Measurements from ENCODE around the gene RAB31. TPM values are rescaled to one million over a fixed set of nuclear protein-coding genes. Genes with fewer than 3 reads are reported as not detected.
"Not testable (repeated sequence)": the region's sequence is repeated elsewhere in the genome, so short reads cannot be mapped to it uniquely, and the experiment has no call there.

Gene RAB31
- total RNA-seq, 1 donor from 2014 or later, result 31.2 TPM

GRCh38 chr18:9764011-9764481, 55.9 kb downstream of the RAB31 start:
- no peak for TF ChIP-seq CTCF (conservative IDR thresholded peaks at IDR 0.05; ENCODE audit: low read depth, low read length)
- no peak for DNase-seq (ENCODE audit: low read depth)
- no peak overlapping the region for H3K4me3 ChIP-seq (ENCODE audit: low read depth, low read length)

- no peak overlapping the region for H3K4me3 ChIP-seq (ENCODE audit: low read depth, low read length)
- no peak for DNase-seq (ENCODE audit: low read depth)
- TF ChIP-seq CTCF (conservative IDR thresholded peaks at IDR 0.05; ENCODE audit: low read depth, low read length), result no peak
Measured at GRCh38 chr18:9765501-9765900, 57.4 kb downstream of the RAB31 start.

DNA sequence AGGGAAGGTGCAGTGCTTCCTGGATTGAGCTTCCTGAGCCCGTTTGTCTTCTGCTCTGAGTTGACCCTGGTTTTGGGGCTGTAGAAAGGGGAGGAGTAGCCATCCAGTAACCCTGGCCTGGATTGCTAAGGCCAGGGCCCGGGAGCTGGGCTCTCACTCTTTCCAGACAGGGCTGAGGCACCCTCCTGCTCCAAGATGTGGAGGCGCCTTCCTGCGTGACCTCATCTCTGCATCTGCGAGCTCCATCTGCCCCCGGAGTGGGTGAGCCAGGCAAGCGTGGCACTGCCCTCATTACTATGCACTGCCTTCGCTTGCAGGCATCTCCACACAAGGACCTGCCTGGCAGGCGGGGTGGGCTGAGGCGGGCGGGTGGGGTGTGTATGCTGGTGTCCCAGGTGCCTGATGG, 58.0 kb downstream of the RAB31 start:
- TF ChIP-seq CTCF (conservative IDR thresholded peaks at IDR 0.05; ENCODE audit: low read depth, low read length), result no peak
- no peak overlapping the region for H3K4me3 ChIP-seq (ENCODE audit: low read depth, low read length)
- no peak for DNase-seq (ENCODE audit: low read depth)

DNA sequence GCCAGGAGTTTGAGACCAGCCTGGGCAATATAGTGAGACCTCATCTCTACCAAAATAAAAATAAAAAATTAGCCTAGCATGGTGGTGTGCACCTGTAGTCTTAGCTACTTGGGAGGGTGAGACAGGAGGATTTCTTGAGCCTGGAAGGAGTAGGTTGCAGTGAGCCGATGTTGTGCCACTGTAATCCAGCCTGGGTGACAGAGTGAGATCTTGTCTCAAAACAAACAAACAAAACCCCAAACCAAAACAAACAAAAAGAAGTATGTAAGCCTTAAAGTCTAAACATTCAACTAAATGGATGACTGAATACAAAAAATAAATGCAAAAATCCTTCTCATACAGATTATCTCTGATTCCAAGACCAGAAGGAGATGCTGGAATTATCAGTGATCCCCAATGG, 58.6 kb downstream of the RAB31 start:
- H3K4me3 ChIP-seq (ENCODE audit: low read depth, low read length), result no peak overlapping the region
- DNase-seq (ENCODE audit: low read depth), result no peak
- no peak for TF ChIP-seq CTCF (conservative IDR thresholded peaks at IDR 0.05; ENCODE audit: low read depth, low read length)

- not testable (repeated sequence) for H3K4me3 ChIP-seq (ENCODE audit: low read depth, low read length); DNase-seq (ENCODE audit: low read depth)
Measured at GRCh38 chr18:9768071-9768691, 60.1 kb downstream of the RAB31 start.

DNA sequence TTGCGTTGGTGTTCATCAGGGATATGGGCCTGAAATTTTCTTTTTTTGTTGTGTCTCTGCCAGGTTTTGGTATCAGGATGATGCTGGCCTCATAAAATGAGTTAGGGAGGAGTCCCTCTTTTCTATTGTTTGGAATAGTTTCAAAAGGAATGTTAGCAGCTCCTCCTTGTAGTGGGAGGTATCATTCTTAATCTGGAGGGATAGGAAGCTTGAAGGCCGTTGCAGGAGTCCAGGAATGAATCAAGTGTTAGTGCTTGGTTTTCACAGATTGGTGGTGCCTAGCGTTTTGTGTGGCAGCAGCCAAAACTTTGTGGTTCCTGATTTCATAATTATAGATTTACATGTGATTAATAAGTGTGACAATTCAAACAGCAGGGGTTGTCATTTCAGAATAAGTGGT, 62.0 kb downstream of the RAB31 start:
- not testable (repeated sequence) for DNase-seq (ENCODE audit: low read depth); H3K4me3 ChIP-seq (ENCODE audit: low read depth, low read length)

- no peak overlapping the region for H3K4me3 ChIP-seq (ENCODE audit: low read depth, low read length)
- no peak for DNase-seq (ENCODE audit: low read depth)
- TF ChIP-seq CTCF (conservative IDR thresholded peaks at IDR 0.05; ENCODE audit: low read depth, low read length), result peak; percentile 97
Measured at GRCh38 chr18:9771261-9771976, 63.3 kb downstream of the RAB31 start.

All from epithelial cell of proximal tubule (primary cell).